Kidney epithelial cell (primary cell): ENCODE measurements around the gene HNRNPL. TPM values are rescaled to one million over a fixed set of nuclear protein-coding genes. Genes with fewer than 3 reads are reported as not detected.

Source experiments
- DNase-seq: peaks from one replicate; pipeline ENCODE4 v3.0.0-alpha.2; 2010; ENCODE audit warnings: low read depth
- H3K27me3 ChIP-seq: 2 replicates; pipeline ENCODE4 v1.6.0; 2011; ENCODE audit warnings: low read length; ENCODE audit not compliant: control insufficient read depth, insufficient read depth
- H3K36me3 ChIP-seq: 2 replicates; pipeline ENCODE4 v1.5.1; 2011; ENCODE audit warnings: low read length; ENCODE audit not compliant: control insufficient read depth, insufficient read depth
- H3K4me3 ChIP-seq: 2 replicates; pipeline ENCODE4 v1.5.1; 2011; ENCODE audit warnings: low read depth, mild to moderate bottlenecking, control low read depth, low read length
- total RNA-seq: library from RNA; depleted of rRNA; stranded (reverse); fragments of >200 nt; gene quantifications from 2 replicates; pipeline ENCODE4 v1.2.3, GENCODE V29; 2015
- TF ChIP-seq, protein P1 (sequence below): IDR thresholded peaks from 2 replicates; pipeline ENCODE4 v1.5.1; 2011; ENCODE audit warnings: mild to moderate bottlenecking, moderate library complexity, low read length, control low read depth, inconsistent platforms; ENCODE audit not compliant: insufficient read depth, poor library complexity, severe bottlenecking

The HNRNPL gene
- total RNA-seq, 1 donor from 2014 or later = 192 TPM

DNA sequence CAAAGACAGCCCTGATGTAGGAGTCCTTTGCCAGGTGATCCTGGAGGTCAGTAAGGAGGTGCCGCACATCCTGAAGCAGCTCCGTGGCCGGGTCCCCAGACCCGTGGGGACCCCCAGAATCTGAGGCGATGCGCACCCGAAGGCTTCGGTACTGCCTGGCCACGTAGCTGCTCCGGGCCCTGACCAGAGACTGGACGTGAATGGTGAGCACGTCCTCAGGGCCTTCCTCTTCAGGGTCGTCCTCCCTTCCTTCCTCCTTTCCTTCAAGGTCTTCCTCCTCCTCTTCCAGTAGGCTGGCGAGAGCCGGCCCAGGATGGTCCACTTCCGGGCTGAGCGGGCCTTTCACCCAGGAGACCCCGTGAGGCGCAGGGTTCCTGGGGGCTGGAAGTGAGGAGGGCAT is 20.8 kb upstream of the HNRNPL start:
- TF ChIP-seq, protein P1, sequence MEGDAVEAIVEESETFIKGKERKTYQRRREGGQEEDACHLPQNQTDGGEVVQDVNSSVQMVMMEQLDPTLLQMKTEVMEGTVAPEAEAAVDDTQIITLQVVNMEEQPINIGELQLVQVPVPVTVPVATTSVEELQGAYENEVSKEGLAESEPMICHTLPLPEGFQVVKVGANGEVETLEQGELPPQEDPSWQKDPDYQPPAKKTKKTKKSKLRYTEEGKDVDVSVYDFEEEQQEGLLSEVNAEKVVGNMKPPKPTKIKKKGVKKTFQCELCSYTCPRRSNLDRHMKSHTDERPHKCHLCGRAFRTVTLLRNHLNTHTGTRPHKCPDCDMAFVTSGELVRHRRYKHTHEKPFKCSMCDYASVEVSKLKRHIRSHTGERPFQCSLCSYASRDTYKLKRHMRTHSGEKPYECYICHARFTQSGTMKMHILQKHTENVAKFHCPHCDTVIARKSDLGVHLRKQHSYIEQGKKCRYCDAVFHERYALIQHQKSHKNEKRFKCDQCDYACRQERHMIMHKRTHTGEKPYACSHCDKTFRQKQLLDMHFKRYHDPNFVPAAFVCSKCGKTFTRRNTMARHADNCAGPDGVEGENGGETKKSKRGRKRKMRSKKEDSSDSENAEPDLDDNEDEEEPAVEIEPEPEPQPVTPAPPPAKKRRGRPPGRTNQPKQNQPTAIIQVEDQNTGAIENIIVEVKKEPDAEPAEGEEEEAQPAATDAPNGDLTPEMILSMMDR = no peak

DNA sequence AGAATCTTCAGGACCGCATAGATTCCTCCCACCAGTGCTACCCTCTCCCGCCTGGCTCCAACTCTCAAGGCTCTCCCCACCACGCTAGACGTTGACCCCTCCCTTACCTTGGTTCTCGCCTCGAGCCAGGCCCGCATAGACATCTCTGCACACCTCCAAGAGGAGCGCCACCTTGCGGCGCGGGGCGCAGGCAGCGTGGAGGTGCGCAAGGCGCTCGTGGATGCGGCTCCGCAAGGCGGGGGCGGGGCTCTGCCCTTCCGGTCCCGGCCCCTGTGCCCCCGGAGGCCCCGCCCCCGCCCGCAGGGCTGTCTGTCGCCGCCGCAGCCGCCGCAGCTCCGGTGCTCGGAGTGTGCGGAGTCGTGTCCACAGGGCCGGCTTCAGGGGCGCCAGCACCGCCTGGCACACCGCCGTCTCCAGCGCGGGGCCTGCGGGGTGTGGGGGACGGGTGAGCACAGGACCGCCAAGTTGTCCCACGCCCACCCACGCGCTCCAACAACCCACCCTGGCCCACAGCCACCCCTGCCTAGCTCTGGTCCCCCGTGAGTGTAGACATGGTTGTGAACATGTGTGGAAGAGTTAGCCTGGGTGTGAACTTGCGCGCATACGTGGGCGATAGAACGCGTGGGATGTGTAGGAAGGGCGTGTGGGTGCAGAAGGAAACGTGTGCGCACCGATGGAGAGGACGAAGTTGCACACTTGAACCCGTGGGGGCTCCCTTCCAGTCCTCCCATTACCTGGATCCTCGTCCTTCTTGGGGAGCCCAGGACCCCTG is 20.2 kb upstream of the HNRNPL start:
- DNase-seq = no peak
- TF ChIP-seq, protein P1 = peak; percentile 71
- Histone ChIP-seq H3K36me3 (no peaks in the 10 kb centered on the region), H3K4me3 (peak overlapping the region; percentile 33), H3K27me3 (peaks cover 5% of the 10 kb centered on the region)

More for the DNA sequence above, 20.8 kb upstream of the HNRNPL start:
- peaks cover 5% of the 10 kb centered on the region for H3K27me3 ChIP-seq
- H3K36me3 ChIP-seq = no peaks in the 10 kb centered on the region
- no peak overlapping the region for H3K4me3 ChIP-seq
- no peak for DNase-seq

DNA sequence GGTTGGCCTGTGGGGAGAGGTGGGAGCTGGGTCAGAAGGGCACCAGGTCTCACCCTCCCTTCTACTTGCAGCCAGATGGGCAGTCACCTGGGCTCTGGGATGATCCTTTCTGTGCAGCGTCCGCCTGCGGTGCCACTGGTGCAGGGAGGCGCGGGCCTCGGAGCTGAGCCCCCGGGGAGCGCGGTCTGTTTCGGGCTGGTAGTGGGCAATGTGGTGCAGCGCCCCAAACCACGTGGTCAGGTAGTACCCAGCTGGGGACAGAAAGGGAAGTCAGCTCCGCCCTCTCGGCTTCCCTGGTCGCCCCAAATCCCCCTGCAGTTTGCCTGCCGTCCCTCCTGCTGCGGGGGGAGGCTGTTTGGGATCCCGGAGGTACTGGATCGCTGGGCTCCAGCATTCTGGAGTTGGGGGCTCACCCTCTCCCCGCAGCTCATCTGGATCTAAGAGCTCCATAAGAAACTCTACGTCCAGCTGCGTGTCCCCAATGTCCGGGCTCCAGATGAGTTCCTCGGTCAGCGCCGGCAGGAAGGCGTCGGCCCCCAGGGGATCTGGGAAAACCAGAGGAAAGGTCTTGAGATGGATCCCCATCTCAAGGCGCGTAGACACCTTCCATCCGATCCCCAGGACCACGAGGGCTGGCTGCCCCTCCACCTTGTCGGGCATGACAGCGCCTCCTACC is 19.5 kb upstream of the HNRNPL start:
- Histone ChIP-seq H3K27me3 (peaks cover 5% of the 10 kb centered on the region), H3K4me3 (peak overlapping the region; percentile 33), H3K36me3 (no peaks in the 10 kb centered on the region)
- TF ChIP-seq, protein P1 = no peak
- DNase-seq = no peak

DNA sequence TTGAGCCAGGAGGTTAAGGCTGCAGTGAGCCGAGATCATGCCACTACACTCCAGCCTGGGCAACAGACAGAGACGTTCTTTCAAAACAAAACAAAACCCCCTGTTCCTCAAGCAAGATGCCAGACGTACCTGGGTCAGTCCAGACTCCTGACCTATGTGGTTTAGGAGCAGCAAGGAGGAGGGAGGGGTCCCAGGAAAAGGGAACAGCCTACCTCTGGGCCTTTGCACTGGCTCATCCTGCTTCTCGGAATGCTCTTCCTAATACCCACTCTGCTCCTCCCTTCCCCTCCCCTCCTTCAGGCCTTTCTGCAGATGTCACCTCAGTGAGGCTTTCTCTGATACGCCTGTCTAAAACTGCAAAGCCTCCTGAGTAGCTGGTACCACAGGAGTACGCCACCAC is 18.8 kb upstream of the HNRNPL start:
- no peak overlapping the region for H3K4me3 ChIP-seq
- DNase-seq = no peak
- TF ChIP-seq, protein P1 = no peak

DNA sequence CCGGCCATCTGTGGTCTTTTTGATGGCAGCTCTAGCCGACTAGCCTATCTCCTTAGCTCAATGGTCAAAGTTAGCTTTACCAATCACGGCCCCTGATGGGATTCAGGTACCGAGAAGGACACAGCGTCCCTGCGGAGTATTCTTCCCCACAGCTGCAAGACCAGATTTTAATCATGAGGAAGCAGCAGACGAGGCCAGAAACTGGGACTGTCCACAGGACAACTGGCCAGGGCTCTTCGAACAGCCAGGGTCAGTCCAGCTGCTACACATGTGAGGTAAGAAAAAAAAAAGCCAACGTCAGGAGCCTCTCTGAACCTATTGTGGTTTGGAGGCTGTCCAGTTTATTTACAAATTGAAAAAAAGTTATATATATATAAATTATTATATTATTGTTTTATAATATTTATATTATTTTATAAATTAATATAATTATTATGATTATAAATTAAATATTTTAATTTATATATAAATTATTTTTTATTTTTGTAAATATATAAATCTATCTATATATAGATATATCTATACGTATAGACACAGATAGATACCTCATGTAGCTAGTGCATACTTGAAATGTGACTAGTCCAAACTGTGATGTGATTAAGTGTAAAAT is 17.5 kb upstream of the HNRNPL start:
- TF ChIP-seq, protein P1 = no peak
- H3K36me3 ChIP-seq = no peaks in the 10 kb centered on the region
- peaks cover 5% of the 10 kb centered on the region for H3K27me3 ChIP-seq
- no peak for DNase-seq
- no peak overlapping the region for H3K4me3 ChIP-seq

More for the DNA sequence above, 18.8 kb upstream of the HNRNPL start:
- H3K36me3 ChIP-seq = no peaks in the 10 kb centered on the region
- H3K27me3 ChIP-seq = peaks cover 5% of the 10 kb centered on the region
